ENCODE results near the gene CRYGA.
"Not testable (repeated sequence)": the region's sequence is repeated elsewhere in the genome, so short reads cannot be mapped to it uniquely, and the experiment has no call there.

Gene CRYGA

GRCh38 chr2:208125251-208125650 lies 38.1 kb downstream of the CRYGA start:
- DNase-seq (ENCODE audit: low read depth) = no peak

DNA sequence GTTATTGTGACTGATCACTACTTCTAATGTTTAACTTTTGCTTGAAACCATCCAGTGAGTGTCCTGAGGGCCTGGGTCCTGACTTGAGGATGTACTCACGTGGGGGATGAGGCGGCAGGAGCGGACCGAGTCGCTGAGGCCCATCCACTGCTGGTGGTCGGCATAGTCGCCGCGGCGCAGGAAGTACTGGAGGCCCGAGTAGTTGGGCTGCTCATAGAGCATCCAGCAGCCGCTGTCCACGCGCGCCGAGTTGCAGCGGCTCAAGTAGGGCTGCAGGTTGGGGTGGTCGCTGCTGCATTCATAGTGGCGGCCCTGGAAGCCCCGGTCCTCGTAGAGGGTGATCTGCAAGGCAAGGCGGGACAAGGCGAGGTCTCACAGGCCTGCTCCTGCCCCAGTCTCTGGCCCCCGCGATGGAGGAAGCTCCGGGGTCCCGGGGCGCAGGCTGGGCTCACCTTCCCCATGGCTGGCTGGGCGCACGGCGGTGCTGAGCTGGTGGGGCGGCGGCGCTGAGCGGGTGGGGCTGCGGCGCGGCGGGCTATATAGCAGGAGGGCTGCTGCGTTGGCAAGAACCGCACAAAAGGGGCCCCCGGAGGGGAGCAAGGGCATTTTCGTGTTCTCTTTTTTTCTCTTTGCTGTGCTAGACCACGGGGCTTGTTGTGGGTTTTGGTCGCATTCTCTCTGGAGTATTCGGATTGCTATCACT lies 39.2 kb downstream of the CRYGA start, which contains the start of gene CRYGD:
CRYGD (minus strand) TSS at position 512 of the 703 bp plus-strand sequence; CDS start at position 461, 51 bp downstream.
- not testable (repeated sequence) for DNase-seq (ENCODE audit: low read depth)

GRCh38 chr2:208122248-208122647 lies 41.1 kb downstream of the CRYGA start:
- no peak for DNase-seq (ENCODE audit: low read depth)

GRCh38 chr2:208118918-208119317 lies 44.5 kb downstream of the CRYGA start:
- no peak for DNase-seq (ENCODE audit: low read depth)

DNA sequence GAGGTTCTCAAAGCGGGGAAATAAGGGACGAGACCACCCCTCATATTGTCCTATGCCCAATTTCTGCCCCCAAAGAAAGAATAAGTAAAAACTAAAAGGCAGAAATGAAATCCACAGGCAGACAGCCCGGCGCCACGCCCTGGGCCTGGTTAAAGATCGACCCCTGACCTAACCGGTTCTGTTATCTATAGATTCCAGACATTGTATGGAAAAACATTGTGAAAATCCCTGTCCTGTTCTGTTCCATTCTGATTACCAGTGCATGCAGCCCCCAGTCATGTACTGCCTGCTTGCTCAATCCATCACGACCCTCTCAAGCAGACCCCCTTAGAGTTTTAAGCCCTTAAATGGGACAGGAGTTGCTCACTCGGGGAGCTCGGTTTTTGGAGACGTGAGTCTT lies 46.0 kb downstream of the CRYGA start:
- not testable (repeated sequence) for DNase-seq (ENCODE audit: low read depth)

- no peak for DNase-seq (ENCODE audit: low read depth)
Measured at GRCh38 chr2:208112969-208113368, 50.4 kb downstream of the CRYGA start.

DNA sequence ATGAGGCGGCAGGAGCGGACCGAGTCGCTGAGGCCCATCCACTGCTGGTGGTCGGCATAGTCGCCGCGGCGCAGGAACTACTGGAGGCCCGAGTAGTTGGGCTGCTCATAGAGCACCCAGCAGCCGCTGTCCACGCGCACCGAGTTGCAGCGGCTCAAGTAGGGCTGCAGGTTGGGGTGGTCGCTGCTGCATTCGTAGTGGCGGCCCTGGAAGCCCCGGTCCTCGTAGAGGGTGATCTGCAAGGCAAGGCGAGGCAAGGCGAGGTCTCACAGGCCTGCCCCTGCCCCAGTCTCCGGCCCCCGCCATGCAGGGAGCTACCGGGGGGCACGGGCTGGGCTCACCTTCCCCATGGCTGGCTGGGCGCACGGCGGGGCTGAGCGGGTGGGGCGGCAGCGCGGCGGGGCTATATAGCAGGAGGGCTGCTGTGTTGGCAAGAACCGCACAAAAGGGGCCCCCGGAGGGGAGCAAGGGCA lies 51.1 kb downstream of the CRYGA start:
- not testable (repeated sequence) for DNase-seq (ENCODE audit: low read depth)

Data from stimulated activated CD8-positive, alpha-beta memory T cell treated with anti-CD3 and anti-CD28 coated beads, Interleukin-15, amount 100 ng/mL, for 24 hours (primary cell).